T-cell (primary cell): ENCODE data around the gene SLC10A2. TPM values are rescaled to one million over a fixed set of nuclear protein-coding genes. Genes with fewer than 3 reads are reported as not detected.
"Not testable (repeated sequence)": the region's sequence is repeated elsewhere in the genome, so short reads cannot be mapped to it uniquely, and the experiment has no call there.

Source experiments
- ATAC-seq, 4 experiments: fragments of 200-7000 bp in 3 of 4; fragments of 150-1000 bp in 1 of 4; cut with Tn5 transposase; replicated peaks in 1 of 4; 1 replicate in 3 of 4; 2 replicates in 1 of 4; pipeline ENCODE4 v1.10.0; 2021; ENCODE audit warnings: moderate library complexity in 3 of 4, mild to moderate bottlenecking in 2 of 4, moderate number of reproducible peaks in 1 of 4
- CTCF ChIA-PET, 2 donors: fragments of 300-600 bp; sonication (Branson Sonifier 250); formaldehyde crosslinking; loops; one replicate each; lab custom pipeline; 2022; ENCODE audit warnings: antibody characterized with exemption in 2 of 2; lab: Charles Lee
- POLR2A ChIA-PET, 2 donors: fragments of 300-600 bp; sonication (Branson Sonifier 250); formaldehyde crosslinking; loops; one replicate each; lab custom pipeline; 2022; ENCODE audit warnings: antibody characterized with exemption in 2 of 2; lab: Charles Lee
- DNase-seq, 35 experiments: peaks; one replicate each; pipeline versions ENCODE4 v3.0.0 to v3.0.0-alpha.2; 2013 to 2023
- H3K27ac ChIP-seq: one replicate; pipeline ENCODE4 v1.5.1; 2013; ENCODE audit warnings: low read length
- H3K27me3 ChIP-seq, 2 experiments: replicated peaks in 1 of 2; 1 replicate in 1 of 2; 2 replicates in 1 of 2; pipeline versions ENCODE4 v1.6.1 to v1.7.0; 2013; ENCODE audit warnings: low read length in 1 of 2, mixed read lengths in 1 of 2; ENCODE audit not compliant: control insufficient read depth in 2 of 2, insufficient read depth in 2 of 2; ENCODE audit errors: extremely low read depth in 1 of 2
- H3K36me3 ChIP-seq, 2 donors: 1 replicate in 1 of 2; 2 replicates in 1 of 2; pipeline versions ENCODE4 v1.6.1 to v1.7.0; 2013; ENCODE audit warnings: low read length in 1 of 2; ENCODE audit not compliant: control insufficient read depth in 2 of 2, insufficient read depth in 1 of 2; ENCODE audit errors: extremely low read depth in 1 of 2
- H3K4me1 ChIP-seq, 2 experiments: 1 replicate in 1 of 2; 2 replicates in 1 of 2; pipeline versions ENCODE4 v1.6.1 to v1.7.0; 2013; ENCODE audit warnings: low read length in 2 of 2, mixed read lengths in 1 of 2; ENCODE audit not compliant: insufficient read depth in 2 of 2, control insufficient read depth in 1 of 2; ENCODE audit errors: extremely low read depth in 1 of 2
- H3K4me3 ChIP-seq, 2 donors: 1 replicate in 1 of 2; 2 replicates in 1 of 2; pipeline versions ENCODE4 v1.5.1 to v1.7.0; 2013; ENCODE audit warnings: mild to moderate bottlenecking in 2 of 2, low read length in 1 of 2, moderate library complexity in 1 of 2; ENCODE audit not compliant: control insufficient read depth in 1 of 2; ENCODE audit errors: extremely low read depth in 1 of 2
- H3K9me3 ChIP-seq: 2 replicates; pipeline ENCODE4 v1.7.0; 2013
- H3K27ac Mint-ChIP-seq, 2 donors: one replicate each; pipeline ENCODE4 v1.8.0; 2020 to 2021; ENCODE audit warnings: mild to moderate bottlenecking in 2 of 2, mixed read lengths in 2 of 2
- H3K27me3 Mint-ChIP-seq, 2 donors: one replicate each; pipeline ENCODE4 v1.8.0; 2021 to 2022; ENCODE audit warnings: mixed read lengths in 2 of 2
- H3K36me3 Mint-ChIP-seq: one replicate; pipeline ENCODE4 v1.8.0; 2021; ENCODE audit warnings: mixed read lengths
- H3K4me1 Mint-ChIP-seq, 3 donors: one replicate each; pipeline ENCODE4 v1.8.0; 2020 to 2022; ENCODE audit warnings: mixed read lengths in 3 of 3, mild to moderate bottlenecking in 1 of 3
- H3K4me3 Mint-ChIP-seq, 3 donors: one replicate each; pipeline ENCODE4 v1.8.0; 2020 to 2022; ENCODE audit warnings: mild to moderate bottlenecking in 3 of 3, mixed read lengths in 3 of 3, moderate library complexity in 3 of 3
- H3K9me3 Mint-ChIP-seq, 3 donors: one replicate each; pipeline ENCODE4 v1.8.0; 2020 to 2022; ENCODE audit warnings: mixed read lengths in 3 of 3
- WGBS: methylation state at CpG from one replicate; pipeline ENCODE4 v1.1.5; 2013; ENCODE audit warnings: missing lambda C conversion rate; ENCODE audit not compliant: insufficient coverage; 5-methylcytosine and 5-hydroxymethylcytosine counted together
- total RNA-seq, 35 experiments: library from RNA in 6 of 35; stranded (reverse) in 6 of 35; fragments of 120-200 nt in 1 of 35; gene quantifications; one replicate each; pipeline versions ENCODE4 v1.2.1 to v1.2.4 and lab custom pipeline; 2013 to 2026

Gene SLC10A2, protein sequence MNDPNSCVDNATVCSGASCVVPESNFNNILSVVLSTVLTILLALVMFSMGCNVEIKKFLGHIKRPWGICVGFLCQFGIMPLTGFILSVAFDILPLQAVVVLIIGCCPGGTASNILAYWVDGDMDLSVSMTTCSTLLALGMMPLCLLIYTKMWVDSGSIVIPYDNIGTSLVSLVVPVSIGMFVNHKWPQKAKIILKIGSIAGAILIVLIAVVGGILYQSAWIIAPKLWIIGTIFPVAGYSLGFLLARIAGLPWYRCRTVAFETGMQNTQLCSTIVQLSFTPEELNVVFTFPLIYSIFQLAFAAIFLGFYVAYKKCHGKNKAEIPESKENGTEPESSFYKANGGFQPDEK
- total RNA-seq (not detected), total RNA-seq (lab: John Stamatoyannopoulos, UW) (0 reads per million in 29 experiments)
- not detected for total RNA-seq (2013)

DNA sequence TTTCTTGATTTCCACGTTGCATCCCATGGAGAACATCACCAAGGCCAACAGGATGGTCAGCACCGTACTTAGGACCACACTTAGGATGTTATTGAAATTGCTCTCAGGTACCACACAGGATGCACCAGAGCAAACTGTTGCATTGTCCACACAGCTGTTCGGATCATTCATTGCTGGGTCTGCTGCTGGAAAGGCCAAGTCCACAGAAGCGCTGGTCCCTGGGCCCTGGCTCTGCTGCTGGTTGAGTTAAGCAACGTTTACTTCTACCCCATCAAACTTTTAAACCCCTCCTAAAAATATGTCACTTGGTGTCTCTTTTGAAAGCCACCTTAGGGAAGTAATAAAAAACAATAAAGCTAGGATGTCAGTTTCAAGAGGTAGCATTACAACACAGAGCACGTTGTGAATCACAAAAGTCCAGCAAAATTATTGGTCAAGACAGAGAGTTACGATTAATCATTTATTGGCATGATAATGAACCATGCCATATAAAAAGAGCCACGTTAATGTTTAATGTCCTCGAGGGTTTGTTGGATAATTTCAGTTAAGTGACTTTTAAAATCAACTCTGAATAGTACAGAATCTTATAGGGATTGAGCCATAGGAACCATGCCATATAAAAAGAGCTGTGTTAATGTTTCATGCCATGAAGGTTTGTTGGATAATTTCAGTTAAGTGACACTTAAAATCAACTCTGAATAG lies at the start of gene SLC10A2:
TSS of gene SLC10A2 (minus strand) at position 339 of the 702 bp plus-strand sequence. CDS start at position 171, 168 bp downstream.
- Mint-ChIP-seq H3K27ac (no peak within 1 kb of the TSS), H3K27me3 (no peaks in the 10 kb centered on the region), H3K4me1 (no peaks in the 10 kb centered on the region), H3K36me3 (no peaks in the 10 kb centered on the region), H3K9me3 (peaks cover 0 to 5% (median 2%) of the 10 kb centered on the region in 3 donors), H3K4me3 (no peak within 1 kb of the TSS)
- ChIA-PET POLR2A (no interaction called here), CTCF (no interaction called here)
- Histone ChIP-seq H3K36me3 (no peaks in the 10 kb centered on the region), H3K27me3 (peaks cover 0 to 7% of the 10 kb centered on the region in 2 experiments), H3K27ac (no peak within 1 kb of the TSS), H3K4me1 (no peaks in the 10 kb centered on the region), H3K4me3 (no peak within 1 kb of the TSS), H3K9me3 (no peaks in the 10 kb centered on the region)
- WGBS = 78% methylated on average over 4 of the region's 9 CpGs
- ATAC-seq (no peak), DNase-seq (no peak)

DNA sequence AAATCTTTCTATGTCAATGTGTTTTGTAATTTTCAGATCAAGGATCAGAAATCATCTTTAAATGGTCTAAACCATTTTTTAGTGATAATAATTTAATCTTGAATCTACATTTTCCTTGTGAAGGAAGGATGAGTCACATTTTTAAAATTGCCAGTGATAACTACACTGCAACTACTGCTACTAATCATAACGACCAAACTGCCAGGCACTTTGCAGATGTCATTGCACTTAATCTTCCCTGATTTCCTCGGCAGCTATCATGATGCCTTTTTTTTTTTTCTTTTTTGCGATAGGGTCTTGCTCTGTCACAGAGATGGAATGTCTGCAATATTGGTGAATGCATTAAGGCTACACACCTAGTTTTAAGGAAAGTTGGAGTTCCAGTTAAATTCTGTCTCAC lies 41.4 kb upstream of the SLC10A2 start:
- H3K27me3 ChIP-seq = no peaks in the 10 kb centered on the region
- no peaks in the 10 kb centered on the region for H3K4me1 ChIP-seq
- Mint-ChIP-seq H3K4me1 (no peaks in the 10 kb centered on the region), H3K4me3 (no peak overlapping the region), H3K27me3 (peaks cover 2 to 5% of the 10 kb centered on the region in 2 donors), H3K27ac (no peak overlapping the region), H3K36me3 (no peaks in the 10 kb centered on the region), H3K9me3 (no peaks in the 10 kb centered on the region)
- H3K9me3 ChIP-seq = no peaks in the 10 kb centered on the region
- DNase-seq (no peak), ATAC-seq (no peak)
- H3K27ac ChIP-seq = no peak overlapping the region
- no peak overlapping the region for H3K4me3 ChIP-seq
- POLR2A ChIA-PET = no interaction called here
- CTCF ChIA-PET = no interaction called here
- H3K36me3 ChIP-seq = no peaks in the 10 kb centered on the region
- WGBS = no CpG with 5 or more reads among the region's 3 CpGs

DNA sequence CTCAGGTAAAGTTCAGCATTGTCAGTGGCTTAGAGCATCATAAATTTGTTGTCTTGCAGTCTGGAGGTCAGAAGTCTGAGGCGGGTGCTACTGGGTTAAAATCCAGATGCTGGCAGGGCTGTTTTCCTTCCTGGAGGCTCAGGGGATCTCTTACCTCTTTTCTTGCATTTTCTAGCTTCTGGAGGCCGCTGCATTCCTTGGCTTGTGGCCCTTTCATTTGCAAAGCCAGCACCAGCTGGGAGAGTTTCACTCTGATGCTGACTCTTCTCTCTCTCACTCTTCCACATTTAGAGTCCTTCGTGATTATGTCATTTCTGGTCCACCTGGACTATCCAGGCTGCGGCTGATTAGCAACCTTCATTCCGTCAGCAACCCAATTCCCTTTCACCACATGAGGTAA lies 38.1 kb upstream of the SLC10A2 start:
- 61% methylated on average over 2 of the region's 5 CpGs for WGBS
- Mint-ChIP-seq H3K27ac (no peak overlapping the region), H3K4me1 (no peaks in the 10 kb centered on the region), H3K9me3 (no peaks in the 10 kb centered on the region), H3K36me3 (no peaks in the 10 kb centered on the region), H3K27me3 (no peaks in the 10 kb centered on the region), H3K4me3 (no peak overlapping the region)
- Histone ChIP-seq H3K9me3 (no peaks in the 10 kb centered on the region), H3K27me3 (no peaks in the 10 kb centered on the region), H3K4me3 (no peak overlapping the region), H3K4me1 (no peaks in the 10 kb centered on the region), H3K27ac (no peak overlapping the region), H3K36me3 (no peaks in the 10 kb centered on the region)
- CTCF ChIA-PET = no interaction called here
- ATAC-seq (no peak), DNase-seq (no peak)
- POLR2A ChIA-PET = no interaction called here

DNA sequence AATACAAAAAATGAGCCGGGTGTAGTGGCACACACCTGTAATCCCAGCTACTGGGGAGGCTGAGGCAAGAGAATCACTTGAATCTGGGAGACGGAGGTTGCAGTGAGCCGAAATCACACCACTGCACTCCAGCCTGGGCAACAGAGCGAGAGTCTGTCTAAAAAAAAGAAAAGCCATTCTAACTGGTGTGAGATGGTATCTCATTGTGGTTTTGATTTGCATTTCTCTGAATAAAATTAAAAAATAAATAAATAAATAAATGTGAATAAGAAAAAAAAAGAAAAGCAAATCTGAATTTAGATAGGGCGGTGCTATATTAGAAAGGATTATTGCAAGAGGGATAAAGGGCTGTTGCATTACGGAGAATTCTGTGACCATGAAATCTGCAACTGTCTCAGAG lies 37.2 kb upstream of the SLC10A2 start:
- H3K36me3 ChIP-seq, H3K4me3 ChIP-seq, H3K9me3 ChIP-seq, ATAC-seq, H3K27ac ChIP-seq, CTCF ChIA-PET, H3K4me1 Mint-ChIP-seq, H3K9me3 Mint-ChIP-seq, H3K27me3 Mint-ChIP-seq, H3K27me3 ChIP-seq, POLR2A ChIA-PET, DNase-seq, H3K27ac Mint-ChIP-seq, H3K4me1 ChIP-seq, H3K36me3 Mint-ChIP-seq, H3K4me3 Mint-ChIP-seq: not testable (repeated sequence)
- 100% methylated on average over 2 of the region's 6 CpGs for WGBS

DNA sequence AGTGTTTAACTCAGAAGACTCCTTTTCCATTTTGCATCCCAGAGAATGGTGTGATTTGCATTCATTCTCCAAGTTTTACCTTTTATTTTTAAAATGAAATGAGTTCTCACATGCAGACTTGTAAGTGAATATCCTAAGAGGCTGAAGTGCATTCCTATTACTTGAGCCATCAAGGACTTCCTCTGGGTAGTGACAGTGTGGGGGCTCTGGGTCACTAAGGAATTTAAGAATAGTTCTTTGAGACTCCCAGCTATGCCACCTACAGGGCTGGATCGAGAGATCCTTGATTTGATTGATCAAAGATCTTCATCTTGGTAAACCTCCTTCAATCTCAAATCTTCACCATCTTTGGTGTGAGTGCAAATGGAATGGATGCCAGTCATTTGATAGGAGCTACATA lies 36.3 kb upstream of the SLC10A2 start:
- CTCF ChIA-PET = no interaction called here
- Histone ChIP-seq H3K36me3 (no peaks in the 10 kb centered on the region), H3K27ac (no peak overlapping the region), H3K4me3 (no peak overlapping the region), H3K4me1 (no peaks in the 10 kb centered on the region), H3K27me3 (no peaks in the 10 kb centered on the region), H3K9me3 (no peaks in the 10 kb centered on the region)
- ATAC-seq (no peak), DNase-seq (no peak)
- H3K4me3 Mint-ChIP-seq = no peak overlapping the region
- no peak overlapping the region for H3K27ac Mint-ChIP-seq
- no peaks in the 10 kb centered on the region for H3K4me1 Mint-ChIP-seq
- H3K36me3 Mint-ChIP-seq = no peaks in the 10 kb centered on the region
- H3K27me3 Mint-ChIP-seq = no peaks in the 10 kb centered on the region
- H3K9me3 Mint-ChIP-seq = no peaks in the 10 kb centered on the region
- POLR2A ChIA-PET = no interaction called here
- no CpG with 5 or more reads among the region's 1 CpG for WGBS

DNA sequence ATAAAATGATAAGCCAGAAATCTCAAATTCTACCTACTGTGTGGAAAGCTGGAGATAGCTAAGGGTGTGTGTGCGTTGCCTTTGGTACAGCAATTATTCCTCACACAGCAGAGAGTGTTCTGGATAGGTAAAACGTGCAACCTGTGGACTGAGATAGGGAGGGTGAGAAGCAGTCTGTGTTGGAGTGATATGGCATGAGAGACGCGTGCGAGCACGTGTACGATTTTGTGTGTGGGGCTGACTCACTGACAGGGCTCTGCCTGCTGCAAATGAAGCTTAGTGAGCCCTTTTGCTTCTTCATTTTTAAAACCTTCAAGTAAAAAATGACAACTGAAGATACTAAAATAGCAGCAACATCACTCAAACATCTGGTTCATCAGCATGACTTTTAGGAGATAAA lies 35.7 kb upstream of the SLC10A2 start:
- no peaks in the 10 kb centered on the region for H3K27me3 ChIP-seq
- H3K4me3 ChIP-seq = no peak overlapping the region
- H3K9me3 ChIP-seq = no peaks in the 10 kb centered on the region
- no peak for DNase-seq
- no peaks in the 10 kb centered on the region for H3K36me3 ChIP-seq
- Mint-ChIP-seq H3K36me3 (no peaks in the 10 kb centered on the region), H3K4me3 (no peak overlapping the region), H3K9me3 (no peaks in the 10 kb centered on the region), H3K27me3 (no peaks in the 10 kb centered on the region), H3K4me1 (no peaks in the 10 kb centered on the region), H3K27ac (no peak overlapping the region)
- no peak for ATAC-seq
- ChIA-PET CTCF (no interaction called here), POLR2A (no interaction called here)
- no peak overlapping the region for H3K27ac ChIP-seq
- no peaks in the 10 kb centered on the region for H3K4me1 ChIP-seq
- WGBS = no CpG with 5 or more reads among the region's 7 CpGs
